ENCODE data around the gene SYT1.

Gene SYT1

GRCh38 chr12:78964521-78964920, 99.9 kb downstream of the SYT1 start:
- Histone ChIP-seq H3K36me3 (ENCODE audit: low read length) (no peaks in the 10 kb centered on the region), H3K27me3 (ENCODE audit: low read length) (no peaks in the 10 kb centered on the region), H3K4me2 (ENCODE audit: low read depth, low read length, poor library complexity, severe bottlenecking) (no peak overlapping the region), H3K4me3 (ENCODE audit: insufficient read depth, low read length, poor library complexity, severe bottlenecking) (no peak overlapping the region), H3K79me2 (ENCODE audit: insufficient read depth, low read length) (no peaks in the 10 kb centered on the region), H2AFZ (ENCODE audit: low read depth, low read length, severe bottlenecking) (no peak overlapping the region), H3K9ac (ENCODE audit: low read length) (no peak overlapping the region), H3F3A (ENCODE audit: insufficient read depth) (no peaks in the 10 kb centered on the region), H3K27ac (ENCODE audit: low read depth, low read length) (no peak overlapping the region), H3K9me3 (ENCODE audit: insufficient read depth, low read length) (no peaks in the 10 kb centered on the region), H4K20me1 (ENCODE audit: low read depth, low read length) (no peaks in the 10 kb centered on the region), H3K9me2 (replicated peaks; ENCODE audit: insufficient read depth, low read length) (no peaks in the 10 kb centered on the region)
- TF ChIP-seq EZH2phosphoT487 (conservative IDR thresholded peaks at IDR 0.05; ENCODE audit: low read length), result no peak
- no peak for TF ChIP-seq CTCF (IDR thresholded peaks at IDR 0.05; ENCODE audit: insufficient read depth, low read length, poor library complexity, severe bottlenecking)

- Histone ChIP-seq H3K9ac (ENCODE audit: low read length) (no peak overlapping the region), H3K9me3 (ENCODE audit: insufficient read depth, low read length) (no peaks in the 10 kb centered on the region), H3K27ac (ENCODE audit: low read depth, low read length) (no peak overlapping the region), H3K36me3 (ENCODE audit: low read length) (no peaks in the 10 kb centered on the region), H4K20me1 (ENCODE audit: low read depth, low read length) (no peaks in the 10 kb centered on the region), H3K27me3 (ENCODE audit: low read length) (no peaks in the 10 kb centered on the region), H3K4me2 (ENCODE audit: low read depth, low read length, poor library complexity, severe bottlenecking) (no peak overlapping the region), H3F3A (ENCODE audit: insufficient read depth) (no peaks in the 10 kb centered on the region), H3K9me2 (replicated peaks; ENCODE audit: insufficient read depth, low read length) (no peaks in the 10 kb centered on the region), H2AFZ (ENCODE audit: low read depth, low read length, severe bottlenecking) (no peak overlapping the region), H3K79me2 (ENCODE audit: insufficient read depth, low read length) (no peaks in the 10 kb centered on the region), H3K4me3 (ENCODE audit: insufficient read depth, low read length, poor library complexity, severe bottlenecking) (no peak overlapping the region)
- TF ChIP-seq CTCF (IDR thresholded peaks at IDR 0.05; ENCODE audit: insufficient read depth, low read length, poor library complexity, severe bottlenecking), result no peak
- TF ChIP-seq EZH2phosphoT487 (conservative IDR thresholded peaks at IDR 0.05; ENCODE audit: low read length), result no peak
Observed at GRCh38 chr12:78966062-78966461, 101.5 kb downstream of the SYT1 start.

- H3K79me2 ChIP-seq (ENCODE audit: insufficient read depth, low read length), result no peaks in the 10 kb centered on the region
- H3K9me3 ChIP-seq (ENCODE audit: insufficient read depth, low read length), result no peaks in the 10 kb centered on the region
- TF ChIP-seq CTCF (IDR thresholded peaks at IDR 0.05; ENCODE audit: insufficient read depth, low read length, poor library complexity, severe bottlenecking), result no peak
- no peak for TF ChIP-seq EZH2phosphoT487 (conservative IDR thresholded peaks at IDR 0.05; ENCODE audit: low read length)
- no peak overlapping the region for H3K27ac ChIP-seq (ENCODE audit: low read depth, low read length)
- H2AFZ ChIP-seq (ENCODE audit: low read depth, low read length, severe bottlenecking), result no peak overlapping the region
- H3K27me3 ChIP-seq (ENCODE audit: low read length), result no peaks in the 10 kb centered on the region
- no peaks in the 10 kb centered on the region for H4K20me1 ChIP-seq (ENCODE audit: low read depth, low read length)
- no peak overlapping the region for H3K4me2 ChIP-seq (ENCODE audit: low read depth, low read length, poor library complexity, severe bottlenecking)
- no peak overlapping the region for H3K9ac ChIP-seq (ENCODE audit: low read length)
- H3K9me2 ChIP-seq (replicated peaks; ENCODE audit: insufficient read depth, low read length), result no peaks in the 10 kb centered on the region
- no peaks in the 10 kb centered on the region for H3F3A ChIP-seq (ENCODE audit: insufficient read depth)
- H3K36me3 ChIP-seq (ENCODE audit: low read length), result no peaks in the 10 kb centered on the region
- no peak overlapping the region for H3K4me3 ChIP-seq (ENCODE audit: insufficient read depth, low read length, poor library complexity, severe bottlenecking)
Observed at GRCh38 chr12:78966926-78967325, 102.4 kb downstream of the SYT1 start.
